ENCODE measurements around the gene SLC2A6.

DNA sequence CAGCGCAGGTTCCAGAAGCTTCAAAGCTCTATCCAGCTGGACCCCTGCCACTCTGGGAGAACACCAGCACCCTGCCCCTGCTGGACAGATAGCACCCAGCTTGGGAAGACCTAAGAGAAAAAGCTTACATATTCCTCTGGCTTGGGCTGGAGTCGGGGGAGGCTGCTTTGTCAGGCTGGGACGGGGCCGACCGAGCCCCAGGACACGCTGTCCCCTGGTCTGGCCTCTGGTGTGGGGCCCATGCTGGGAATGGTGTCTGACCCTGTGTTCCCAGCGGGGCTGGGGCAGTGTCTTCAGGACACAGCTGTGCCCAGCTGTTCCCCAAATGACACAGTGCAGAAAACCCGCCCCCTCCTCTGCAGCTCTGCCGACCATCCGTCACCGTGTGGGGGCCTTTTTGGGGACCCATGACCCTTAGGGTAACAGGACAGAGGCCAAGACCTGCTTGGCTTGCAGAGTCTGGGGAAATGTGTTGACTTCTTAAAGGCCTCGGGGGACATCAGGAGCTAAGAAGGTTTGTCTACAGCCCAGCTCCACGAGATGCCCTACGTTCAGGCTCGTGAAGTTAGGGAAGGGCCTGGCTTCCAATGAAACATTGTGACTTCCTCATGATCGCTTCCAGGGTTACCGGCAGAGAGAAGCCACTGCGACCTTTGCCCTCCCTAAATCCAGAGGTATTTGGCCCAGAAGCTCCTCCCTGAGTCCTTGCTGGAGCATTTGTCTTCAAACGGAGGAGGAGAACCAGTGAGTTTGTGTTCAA, 20.4 kb upstream of the SLC2A6 start:
- TF ChIP-seq, protein P1, sequence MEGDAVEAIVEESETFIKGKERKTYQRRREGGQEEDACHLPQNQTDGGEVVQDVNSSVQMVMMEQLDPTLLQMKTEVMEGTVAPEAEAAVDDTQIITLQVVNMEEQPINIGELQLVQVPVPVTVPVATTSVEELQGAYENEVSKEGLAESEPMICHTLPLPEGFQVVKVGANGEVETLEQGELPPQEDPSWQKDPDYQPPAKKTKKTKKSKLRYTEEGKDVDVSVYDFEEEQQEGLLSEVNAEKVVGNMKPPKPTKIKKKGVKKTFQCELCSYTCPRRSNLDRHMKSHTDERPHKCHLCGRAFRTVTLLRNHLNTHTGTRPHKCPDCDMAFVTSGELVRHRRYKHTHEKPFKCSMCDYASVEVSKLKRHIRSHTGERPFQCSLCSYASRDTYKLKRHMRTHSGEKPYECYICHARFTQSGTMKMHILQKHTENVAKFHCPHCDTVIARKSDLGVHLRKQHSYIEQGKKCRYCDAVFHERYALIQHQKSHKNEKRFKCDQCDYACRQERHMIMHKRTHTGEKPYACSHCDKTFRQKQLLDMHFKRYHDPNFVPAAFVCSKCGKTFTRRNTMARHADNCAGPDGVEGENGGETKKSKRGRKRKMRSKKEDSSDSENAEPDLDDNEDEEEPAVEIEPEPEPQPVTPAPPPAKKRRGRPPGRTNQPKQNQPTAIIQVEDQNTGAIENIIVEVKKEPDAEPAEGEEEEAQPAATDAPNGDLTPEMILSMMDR (IDR thresholded peaks at IDR 0.05; ENCODE audit: low read length) = no peak
- TF ChIP-seq EZH2 (optimal IDR thresholded peaks at IDR 0.05; ENCODE audit: low read depth, low read length) = no peak
- TF ChIP-seq EZH2phosphoT487 (IDR thresholded peaks at IDR 0.05; ENCODE audit: low read length) = no peak

Measured in MM.1S (cell line).